Sigmoid colon (tissue), 7 donors: ENCODE data around the gene ANKRD31. TPM values are rescaled to one million over a fixed set of nuclear protein-coding genes. Genes with fewer than 3 reads are reported as not detected.
"Not testable (repeated sequence)": the region's sequence is repeated elsewhere in the genome, so short reads cannot be mapped to it uniquely, and the experiment has no call there.

Experiments
- DNase-seq: peaks from one replicate; pipeline ENCODE4 v3.0.0-alpha.2; 2019
- H3K27ac ChIP-seq, 4 donors: fragments of 200-600 bp; sonication (generic); one replicate each; pipeline ENCODE4 v1.5.1; 2016 to 2019; ENCODE audit warnings: mild to moderate bottlenecking in 1 of 4
- H3K27me3 ChIP-seq, 3 donors: fragments of 200-600 bp; sonication (generic); one replicate each; pipeline ENCODE4 v1.5.1; 2019; ENCODE audit warnings: mild to moderate bottlenecking in 1 of 3
- H3K36me3 ChIP-seq, 4 donors: fragments of 200-600 bp; sonication (generic); one replicate each; pipeline ENCODE4 v1.5.1; 2016 to 2019
- H3K4me1 ChIP-seq, 4 donors: fragments of 200-600 bp; sonication (generic); one replicate each; pipeline ENCODE4 v1.5.1; 2017 to 2019
- H3K4me3 ChIP-seq, 4 donors: fragments of 200-600 bp; sonication (generic); one replicate each; pipeline ENCODE4 v1.5.1; 2017 to 2019; ENCODE audit warnings: mild to moderate bottlenecking in 2 of 4, moderate library complexity in 1 of 4
- H3K9me3 ChIP-seq, 4 donors: fragments of 200-600 bp in 3 of 4; sonication (generic) in 3 of 4; one replicate each; pipeline versions ENCODE4 v1.5.1 to v1.6.1; 2013 to 2019
- CTCF ChIP-seq, 4 experiments: fragments of 450-650 bp in 3 of 4; fragments of 200-600 bp in 1 of 4; IDR thresholded peaks; one replicate each; pipeline ENCODE4 v1.5.1; 2016 to 2019; ENCODE audit warnings: antibody characterized with exemption in 4 of 4, mild to moderate bottlenecking in 3 of 4, moderate library complexity in 2 of 4
- EP300 ChIP-seq, 4 donors: sonication (generic); formaldehyde crosslinking; IDR thresholded peaks; one replicate each; pipeline ENCODE4 v1.6.1; 2017; ENCODE audit warnings: antibody characterized with exemption in 4 of 4
- POLR2A ChIP-seq, 2 donors: fragments of 450-650 bp; IDR thresholded peaks; one replicate each; pipeline ENCODE4 v1.6.1; 2016; ENCODE audit warnings: antibody characterized with exemption in 2 of 2, mild to moderate bottlenecking in 2 of 2, moderate library complexity in 2 of 2
- POLR2AphosphoS5 ChIP-seq, 4 donors: sonication (generic); formaldehyde crosslinking; IDR thresholded peaks; one replicate each; pipeline ENCODE4 v1.6.1; 2017; ENCODE audit warnings: antibody characterized with exemption in 4 of 4
- WGBS, 2 donors: extraction: QIAGEN DNeasy Blood & Tissue Kit; methylation state at CpG; one replicate each; pipeline ENCODE4 v1.1.7; 2013; 5-methylcytosine and 5-hydroxymethylcytosine counted together
- intact Hi-C: fragments of 100-400 bp; cut with DNase I; formaldehyde crosslinking; loops from one replicate; pipeline ENCODE4 v1.15.1; 2023
- polyA plus RNA-seq, 3 donors: library from polyadenylated mRNA; stranded (reverse); fragments of 200-250 nt; gene quantifications; one replicate each; pipeline ENCODE4 v1.2.3, GENCODE V29; 2013
- total RNA-seq, 4 donors: library from RNA; depleted of rRNA; stranded (reverse); fragments of >200 nt; gene quantifications; one replicate each; pipeline ENCODE4 v1.1.0, GENCODE V29; 2016
- donor health status: healthy with polysubstance abuse.
- donor health status: Bipolar disorder and iron deficiency.
- donor health status: healthy.

ANKRD31 gene
- total and polyA plus RNA-seq, 7 donors: under 0.01 to 0.33 (median 0.15) TPM; not detected in 3

DNA sequence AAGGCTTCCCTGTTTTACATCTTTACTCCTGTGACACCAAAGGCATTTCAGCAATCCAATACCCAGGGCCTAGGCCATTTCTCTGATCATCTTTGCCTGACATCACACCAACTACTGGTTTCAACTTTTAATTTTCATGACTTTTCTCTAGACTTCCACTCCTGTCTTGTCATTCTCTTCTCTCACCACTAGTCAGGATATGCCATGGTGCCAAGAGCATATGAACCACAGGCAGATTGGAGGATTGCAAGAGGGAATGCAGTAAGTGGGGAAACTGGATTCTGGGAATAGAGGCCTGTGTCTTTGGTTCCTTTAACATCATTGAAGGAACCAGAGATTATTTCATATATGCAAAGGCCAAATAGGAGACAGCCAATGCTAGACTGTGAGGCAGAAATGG, 69.3 kb downstream of the ANKRD31 start:
- H3K36me3 ChIP-seq: no peaks in the 10 kb centered on the region

GRCh38 chr5:75161508-75161907, 75.2 kb downstream of the ANKRD31 start:
- H3K27me3 ChIP-seq, H3K27ac ChIP-seq, DNase-seq, intact Hi-C loops, H3K9me3 ChIP-seq, H3K4me3 ChIP-seq, H3K4me1 ChIP-seq, H3K36me3 ChIP-seq: not testable (repeated sequence)
- 65 to 78% methylated on average over 3 of the region's 3 CpGs for WGBS, 2 donors

More for the DNA sequence above, 69.3 kb downstream of the ANKRD31 start:
- TF ChIP-seq POLR2AphosphoS5 (IDR thresholded peaks at IDR 0.05): no peak
- no peak for TF ChIP-seq EP300 (IDR thresholded peaks at IDR 0.05)
- no peak for TF ChIP-seq CTCF (IDR thresholded peaks at IDR 0.05)
- TF ChIP-seq POLR2A (IDR thresholded peaks at IDR 0.05): no peak
- no peaks in the 10 kb centered on the region for H3K27me3 ChIP-seq
- H3K4me3 ChIP-seq: no peak overlapping the region
- H3K4me1 ChIP-seq: no peaks in the 10 kb centered on the region
- H3K9me3 ChIP-seq: no peaks in the 10 kb centered on the region
- H3K27ac ChIP-seq: no peak overlapping the region
- intact Hi-C loops: no loop called here
- no peak for DNase-seq

GRCh38 chr5:75156585-75156984, 80.1 kb downstream of the ANKRD31 start:
- H3K4me1 ChIP-seq: no peaks in the 10 kb centered on the region
- no peak for DNase-seq
- H3K9me3 ChIP-seq: no peaks in the 10 kb centered on the region
- H3K27me3 ChIP-seq: no peaks in the 10 kb centered on the region
- no peak overlapping the region for H3K4me3 ChIP-seq
- no peaks in the 10 kb centered on the region for H3K36me3 ChIP-seq
- intact Hi-C loops: no loop called here
- no peak overlapping the region for H3K27ac ChIP-seq
- TF ChIP-seq POLR2A (IDR thresholded peaks at IDR 0.05): no peak
- no peak for TF ChIP-seq POLR2AphosphoS5 (IDR thresholded peaks at IDR 0.05)
- no peak for TF ChIP-seq CTCF (IDR thresholded peaks at IDR 0.05)
- TF ChIP-seq EP300 (IDR thresholded peaks at IDR 0.05): no peak

DNA sequence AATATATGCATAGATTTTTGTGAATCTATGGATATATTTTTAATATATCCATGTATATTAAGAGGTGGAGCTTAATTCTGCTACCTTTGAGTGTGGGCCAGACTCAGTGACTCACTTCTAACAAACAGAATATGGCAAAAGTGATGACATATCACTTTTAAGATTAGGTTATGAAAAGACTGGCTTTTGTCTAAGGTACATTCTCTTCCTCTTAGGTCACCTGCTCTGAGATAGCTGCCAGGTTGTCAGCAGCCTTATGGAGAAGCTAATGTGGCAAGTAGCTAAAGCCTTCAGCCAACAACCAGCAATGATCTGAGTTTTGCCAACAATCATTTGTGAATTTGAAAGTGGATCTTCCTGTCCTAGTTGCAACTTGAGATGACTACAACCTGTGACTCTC, 83.8 kb downstream of the ANKRD31 start:
- intact Hi-C loops: no loop called here
- no peak overlapping the region for H3K4me3 ChIP-seq
- no peaks in the 10 kb centered on the region for H3K27me3 ChIP-seq
- no peak overlapping the region for H3K27ac ChIP-seq
- no peak for DNase-seq
- no peaks in the 10 kb centered on the region for H3K4me1 ChIP-seq
- no peaks in the 10 kb centered on the region for H3K36me3 ChIP-seq
- no peak for TF ChIP-seq POLR2AphosphoS5 (IDR thresholded peaks at IDR 0.05)
- TF ChIP-seq POLR2A (IDR thresholded peaks at IDR 0.05): no peak
- TF ChIP-seq EP300 (IDR thresholded peaks at IDR 0.05): no peak
- no peak for TF ChIP-seq CTCF (IDR thresholded peaks at IDR 0.05)
- no peaks in the 10 kb centered on the region for H3K9me3 ChIP-seq

DNA sequence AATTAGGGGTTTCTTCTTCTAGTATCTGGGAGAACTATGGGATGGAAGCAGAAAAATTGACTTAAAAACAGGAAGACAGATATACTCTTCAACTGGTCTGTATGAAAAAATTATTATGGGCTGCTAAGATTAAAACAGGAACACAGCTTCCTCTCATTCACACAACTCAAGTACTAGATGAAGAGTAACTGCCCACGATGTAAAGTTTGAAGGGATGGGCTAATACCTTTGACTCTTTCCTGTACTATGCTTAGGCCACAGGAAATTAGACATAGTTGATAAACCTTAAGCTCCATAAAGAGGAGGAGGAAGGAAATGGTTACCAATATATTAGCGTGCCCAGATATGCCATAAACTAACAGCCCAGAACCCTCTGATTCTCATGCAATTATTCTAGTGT, 88.6 kb downstream of the ANKRD31 start:
- no peaks in the 10 kb centered on the region for H3K9me3 ChIP-seq
- no peak for TF ChIP-seq POLR2AphosphoS5 (IDR thresholded peaks at IDR 0.05)
- no peak for TF ChIP-seq EP300 (IDR thresholded peaks at IDR 0.05)
- TF ChIP-seq CTCF (IDR thresholded peaks at IDR 0.05): no peak
- TF ChIP-seq POLR2A (IDR thresholded peaks at IDR 0.05): no peak
- H3K27ac ChIP-seq: no peak overlapping the region
- intact Hi-C loops: no loop called here
- H3K36me3 ChIP-seq: no peaks in the 10 kb centered on the region
- H3K4me1 ChIP-seq: no peaks in the 10 kb centered on the region
- H3K4me3 ChIP-seq: no peak overlapping the region
- WGBS, 2 donors: 26 to 63% methylated on average over 2 of the region's 2 CpGs
- no peak for DNase-seq
- no peaks in the 10 kb centered on the region for H3K27me3 ChIP-seq
